PFSK-1 (cell line): ENCODE results near the gene ARID3A.

Source experiments
- FOXP2 ChIP-seq: optimal IDR thresholded peaks from 2 replicates; pipeline ENCODE3; 2011; ENCODE audit warnings: borderline replicate concordance, control low read depth, inconsistent platforms; ENCODE audit not compliant: insufficient read depth; ENCODE audit errors: extremely low read length, extremely low read depth
- POLR2AphosphoS5 ChIP-seq: IDR thresholded peaks from 2 replicates; pipeline ENCODE4 v1.6.1; 2012; ENCODE audit warnings: low read depth, mild to moderate bottlenecking, control low read depth, low read length, moderate library complexity
- SIN3A ChIP-seq: IDR thresholded peaks from 2 replicates; pipeline ENCODE4 v1.6.1; 2012; ENCODE audit warnings: mild to moderate bottlenecking, low read length, moderate library complexity, borderline replicate concordance; ENCODE audit not compliant: insufficient read depth
- TAF1 ChIP-seq: IDR thresholded peaks from 2 replicates; pipeline ENCODE4 v1.6.1; 2012; ENCODE audit warnings: low read length, control low read depth, borderline replicate concordance; ENCODE audit not compliant: insufficient read depth

GRCh38 chr19:936175-936546 is 10.3 kb downstream of the ARID3A start:
- TF ChIP-seq POLR2AphosphoS5 (no peak), FOXP2 (no peak), SIN3A (no peak), TAF1 (no peak)
